Measurements from ENCODE around the gene PLXNA3.

Gene PLXNA3

DNA sequence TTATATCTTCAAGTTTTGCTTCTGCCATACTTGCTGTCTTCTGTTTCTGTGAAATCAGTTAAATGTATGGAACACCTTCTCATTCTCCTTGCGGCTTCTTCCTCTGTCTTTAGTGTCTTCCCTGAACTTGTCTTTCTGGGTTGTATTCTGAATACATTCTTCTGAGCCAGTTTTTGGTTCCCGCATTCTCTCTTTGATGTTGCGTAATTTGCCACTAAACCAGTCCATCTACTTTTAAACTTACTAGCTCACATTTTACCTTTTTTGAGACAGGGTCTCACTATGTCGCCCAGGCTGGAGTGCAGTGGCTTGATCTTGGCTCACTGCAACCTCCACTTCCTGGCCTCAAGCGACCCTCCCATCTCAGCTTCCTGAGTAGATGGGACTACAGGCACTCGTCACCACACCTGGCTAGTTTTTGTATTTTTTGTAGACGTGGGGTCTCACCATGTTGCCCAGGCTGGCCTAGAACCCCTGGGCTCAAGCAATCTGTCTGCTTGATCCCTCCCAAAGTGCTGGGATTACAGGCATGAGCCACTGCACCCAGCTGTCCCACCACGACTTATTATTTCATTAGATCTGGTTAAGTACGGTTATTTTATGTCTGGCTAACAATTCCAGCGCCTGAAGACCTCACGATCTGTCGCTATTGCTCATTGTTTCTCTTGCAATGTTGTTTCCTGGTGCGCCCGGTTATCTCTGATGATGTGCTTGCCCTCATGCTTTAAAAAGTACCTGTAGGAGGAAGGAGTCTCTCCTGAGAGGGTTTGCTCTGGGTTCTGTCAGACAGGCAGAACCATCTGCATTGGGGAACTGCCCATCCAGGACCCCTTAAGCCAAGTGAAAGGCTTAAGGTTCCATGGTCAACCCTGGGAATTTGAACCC is 67.8 kb downstream of the PLXNA3 start:
- in situ Hi-C loops (cut with MboI; ENCODE audit: low sequenced_read_pairs) = no loop called here

DNA sequence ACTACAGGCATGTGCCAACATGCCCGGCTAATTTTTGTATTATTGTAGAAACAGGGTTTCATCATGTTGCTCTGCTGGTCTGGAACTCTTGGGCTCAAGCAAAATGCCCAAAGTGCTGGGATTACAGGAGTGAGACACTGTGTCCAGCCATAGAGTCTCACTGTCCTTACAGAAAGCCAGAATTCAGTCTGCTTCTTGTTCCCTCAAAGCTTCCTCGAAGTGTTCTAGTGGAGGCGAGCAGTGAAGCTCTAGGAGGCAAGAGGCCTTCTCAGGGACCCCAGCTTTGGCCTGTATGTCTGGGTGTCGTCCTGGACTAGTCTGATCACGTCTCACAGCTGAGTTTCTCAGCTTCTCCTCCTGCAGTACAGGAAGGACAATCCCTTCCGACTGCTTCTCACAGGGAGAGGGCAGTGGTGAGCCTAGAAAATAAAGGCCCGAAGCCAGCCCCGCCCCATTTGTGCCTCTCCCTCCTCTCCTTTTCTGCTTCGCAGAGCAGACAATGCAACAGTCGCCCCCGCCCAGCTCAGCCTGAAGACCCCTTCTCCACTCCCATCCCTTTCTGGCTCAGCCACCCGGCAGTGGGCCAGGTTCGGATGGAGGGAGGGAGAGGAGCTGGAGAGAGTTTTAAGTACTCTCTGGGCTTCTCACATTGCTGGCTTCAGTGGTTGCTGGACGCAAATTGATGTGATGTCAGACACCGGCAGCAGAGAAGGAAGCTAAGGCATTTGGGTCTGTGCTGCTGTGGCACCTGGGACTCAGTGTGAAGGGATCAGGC is 69.0 kb downstream of the PLXNA3 start:
- in situ Hi-C loops (cut with MboI; ENCODE audit: low sequenced_read_pairs) = no loop called here
